HepG2 (cell line): ENCODE data around the gene NKX1-1. TPM values are rescaled to one million over a fixed set of nuclear protein-coding genes. Genes with fewer than 3 reads are reported as not detected.
A peak's percentile ranks its signal among the peaks of the same experiment; 100 is the strongest.

ENCODE experiments used
- ATAC-seq: fragments of 200-7000 bp; cut with Tn5 transposase; 3 replicates; pipeline ENCODE4 v1.9.1; 2020; ENCODE audit warnings: mild to moderate bottlenecking, moderate library complexity
- BruUV-seq: library from RNA; stranded (reverse); fragments of 400-500 nt; replicated peaks from 2 replicates; lab custom pipeline; 2021; lab: Mats Ljungman, UMichigan
- CTCF ChIA-PET: fragments of 300-600 bp; formaldehyde crosslinking; extraction: SDS; loops from one replicate; lab custom pipeline; 2021; ENCODE audit warnings: low total read pairs, inconsistent platforms, low intra/inter-chr PET ratio; lab: Yijun Ruan, JAX
- POLR2A ChIA-PET: fragments of 350-600 bp; sonication (Branson Sonifier 250); formaldehyde crosslinking; loops from one replicate; lab custom pipeline; 2020; ENCODE audit warnings: antibody characterized with exemption, inconsistent platforms; lab: Yijun Ruan, JAX
- DNase-seq: peaks from one replicate; pipeline ENCODE4 v3.0.0-alpha.2; 2015; ENCODE audit warnings: low spot score
- FAIRE-seq: peaks from 3 replicates; lab custom pipeline; 2011; peaks lifted over from hg19 to GRCh38; lab: Jason Lieb, UNC
- H2AFZ ChIP-seq: one replicate; pipeline ENCODE4 v1.6.1; 2011; ENCODE audit warnings: low read length, inconsistent platforms
- H3K27ac ChIP-seq: fragments of 300-600 bp; 3 replicates; pipeline ENCODE4 v1.8.0; 2011; ENCODE audit warnings: mixed run types, mild to moderate bottlenecking, mixed read lengths, low read length, inconsistent platforms; ENCODE audit not compliant: insufficient read depth; ENCODE audit errors: extremely low read length
- H3K27me3 ChIP-seq, 2 experiments: fragments of 200-600 bp in 1 of 2; 2 replicates in 1 of 2; 3 replicates in 1 of 2; pipeline versions ENCODE4 v1.6.0 to v1.8.0; 2011; ENCODE audit warnings: low read length in 2 of 2, mild to moderate bottlenecking in 2 of 2, moderate library complexity in 2 of 2, inconsistent platforms in 1 of 2; ENCODE audit not compliant: insufficient read depth in 2 of 2, control insufficient read depth in 1 of 2
- H3K36me3 ChIP-seq, 2 experiments: fragments of 200-600 bp in 1 of 2; replicated peaks in 1 of 2; 2 replicates in 1 of 2; 3 replicates in 1 of 2; pipeline versions ENCODE4 v1.5.1 to v1.8.0; 2011; ENCODE audit warnings: low read length in 2 of 2, inconsistent platforms in 1 of 2; ENCODE audit not compliant: insufficient read depth in 2 of 2, control insufficient read depth in 1 of 2
- H3K4me1 ChIP-seq: 2 replicates; pipeline ENCODE4 v1.5.1; 2012; ENCODE audit warnings: low read length, inconsistent platforms; ENCODE audit not compliant: insufficient read depth
- H3K4me2 ChIP-seq: 2 replicates; pipeline ENCODE4 v1.6.0; 2011; ENCODE audit warnings: low read depth, low read length, inconsistent platforms
- H3K4me3 ChIP-seq, 3 experiments: fragments of 200-600 bp in 1 of 3; sonication (generic), shearing (Covaris generic) in 1 of 3; replicated peaks in 1 of 3; 2 replicates each; pipeline ENCODE4 v1.5.1; 2011 to 2016; ENCODE audit warnings: low read length in 3 of 3, inconsistent platforms in 2 of 3, low read depth in 2 of 3, mild to moderate bottlenecking in 2 of 3, control low read depth in 1 of 3, mixed read lengths in 1 of 3; ENCODE audit not compliant: insufficient read depth in 1 of 3
- H3K79me2 ChIP-seq: one replicate; pipeline ENCODE4 v1.6.1; 2011; ENCODE audit warnings: low read length, inconsistent platforms; ENCODE audit not compliant: insufficient read depth
- H3K9ac ChIP-seq: 2 replicates; pipeline ENCODE4 v1.6.0; 2011; ENCODE audit warnings: mild to moderate bottlenecking, low read depth, low read length, inconsistent platforms; ENCODE audit not compliant: insufficient read depth
- H3K9me3 ChIP-seq: 2 replicates; pipeline ENCODE4 v1.5.1; 2012; ENCODE audit warnings: mild to moderate bottlenecking, low read length
- H4K20me1 ChIP-seq: 2 replicates; pipeline ENCODE4 v1.6.0; 2011; ENCODE audit warnings: inconsistent platforms, mild to moderate bottlenecking, low read length, moderate library complexity; ENCODE audit not compliant: insufficient read depth
- ZBTB25 ChIP-seq: IDR thresholded peaks from 2 replicates; pipeline ENCODE4 v1.6.1; 2018; ENCODE audit warnings: missing genetic modification reagents
- ZNF263 ChIP-seq: sonication (generic); formaldehyde crosslinking; IDR thresholded peaks from 2 replicates; pipeline ENCODE4 v1.4.0; 2020; ENCODE audit warnings: missing genetic modification reagents
- ZNF33A ChIP-seq: sonication (generic); formaldehyde crosslinking; IDR thresholded peaks from 2 replicates; pipeline ENCODE4 v1.5.1; 2020; ENCODE audit warnings: missing genetic modification reagents, mild to moderate bottlenecking, moderate library complexity, borderline replicate concordance
- WGBS: methylation state at CpG from one replicate; pipeline ENCODE4 v1.1.6; 2017; ENCODE audit warnings: low lambda C conversion rate; 5-methylcytosine and 5-hydroxymethylcytosine counted together
- in situ Hi-C: cut with HindIII; loops from 2 replicates; pipeline ENCODE4 v1.10.0; 2017; ENCODE audit warnings: low pct_unique_long_range_greater_than_20kb; ENCODE audit not compliant: extremely low pct_ligation_motif_present
- intact Hi-C: fragments of 100-400 bp; cut with micrococcal nuclease; formaldehyde crosslinking; loops from one replicate; pipeline ENCODE4 v1.10.0; 2022; ENCODE audit not compliant: unreplicated experiment
- polyA plus RNA-seq, 8 experiments: library from polyadenylated mRNA; depleted of rRNA in 3 of 8; stranded (reverse) in 7 of 8; unstranded in 1 of 8; fragments of >200 nt; fragmentation: Illumina TruSeq in 4 of 8; extraction: Trizol in 4 of 8; gene quantifications; 2 replicates each; pipeline versions ENCODE4 v1.2.1 to v1.2.3, GENCODE V29; 2011 to 2016; ENCODE audit warnings: low read depth in 4 of 8, missing spikeins in 1 of 8, mixed read lengths in 1 of 8; ENCODE audit not compliant: insufficient read depth in 1 of 8
- total RNA-seq, 5 experiments: library from RNA; depleted of rRNA; stranded (reverse); fragments of >200 nt; fragmentation: Illumina TruSeq; extraction: Trizol; gene quantifications; 2 replicates each; pipeline ENCODE4 v1.2.3, GENCODE V29; 2016; ENCODE audit warnings: low read depth in 1 of 5

Gene NKX1-1
- total and polyA plus RNA-seq, 2 of the 13 experiments (the other 11 are each of a cell fraction or from before 2014, with no cell fraction given): not detected

- no peaks in the 10 kb centered on the region for H3K9me3 ChIP-seq
- peaks cover 2 to 27% of the 10 kb centered on the region in 2 experiments for H3K27me3 ChIP-seq
- in situ Hi-C loops: no loop called here
- ChIA-PET POLR2A (no interaction called here), CTCF (no interaction called here)
- no TSS peak for BruUV-seq
- H3K4me2 ChIP-seq: no peak overlapping the region
- intact Hi-C loops: no loop called here
- H3K27ac ChIP-seq: no peak overlapping the region
- H3K36me3 ChIP-seq: no peaks in the 10 kb centered on the region
- H3K9ac ChIP-seq: no peak overlapping the region
- FAIRE-seq (no peak), DNase-seq (no peak), ATAC-seq (peak; percentile 25)
- no peaks in the 10 kb centered on the region for H3K79me2 ChIP-seq
- H2AFZ ChIP-seq: no peak overlapping the region
- WGBS: 9% methylated on average over 10 of the region's 18 CpGs
- H3K4me3 ChIP-seq: no peak overlapping the region
- TF ChIP-seq ZNF33A (CRISPR knock-in tag): no peak
- no peaks in the 10 kb centered on the region for H4K20me1 ChIP-seq
- no peaks in the 10 kb centered on the region for H3K4me1 ChIP-seq
These were observed 4.7 kb downstream of the NKX1-1 start for GRCh38 chr4:1401409-1402020.

- intact Hi-C loops: no loop called here
- no peak for FAIRE-seq
- TF ChIP-seq ZNF263 (CRISPR knock-in tag) (peak; percentile 70; the same call in 1 of the 2 replicates), ZBTB25 (CRISPR knock-in tag) (no peak)
- TF ChIP-seq, all 625 proteins: peak for 1
- no TSS peak for BruUV-seq
- DNase-seq (no peak), ATAC-seq (peak; percentile 42)
- 7% methylated on average over 3 of the region's 14 CpGs for WGBS
- no peaks in the 10 kb centered on the region for H3K4me1 ChIP-seq
- POLR2A ChIA-PET: no interaction called here
- H3K79me2 ChIP-seq: no peaks in the 10 kb centered on the region
- no peak overlapping the region for H2AFZ ChIP-seq
- H3K27me3 ChIP-seq: peaks cover 2 to 27% of the 10 kb centered on the region in 2 experiments
- H3K9ac ChIP-seq: no peak overlapping the region
- no peak overlapping the region for H3K4me2 ChIP-seq
- CTCF ChIA-PET: no interaction called here
- in situ Hi-C loops: no loop called here
- no peaks in the 10 kb centered on the region for H3K9me3 ChIP-seq
- H4K20me1 ChIP-seq: no peaks in the 10 kb centered on the region
- H3K36me3 ChIP-seq: no peaks in the 10 kb centered on the region
- H3K27ac ChIP-seq: no peak overlapping the region
- H3K4me3 ChIP-seq: no peak overlapping the region
These were observed 5.3 kb downstream of the NKX1-1 start for GRCh38 chr4:1400831-1401408.
